Measurements from ENCODE around the gene CLEC1A. TPM values are rescaled to one million over a fixed set of nuclear protein-coding genes. Genes with fewer than 3 reads are reported as not detected.
A peak's percentile ranks its signal among the peaks of the same experiment; 100 is the strongest.

Gene CLEC1A
- total RNA-seq, 1 donor from 2014 or later = 15.0 TPM

- ATAC-seq (peak; percentile 31), DNase-seq (no peak)
- Histone ChIP-seq H3K4me3 (no peak overlapping the region), H3K4me1 (peaks cover 12% of the 10 kb centered on the region), H3K27ac (no peak overlapping the region), H3K36me3 (no peaks in the 10 kb centered on the region), H3K27me3 (no peaks in the 10 kb centered on the region), H3K9me3 (no peaks in the 10 kb centered on the region)
- intact Hi-C loops (cut with DNase I) = no loop called here
- TF ChIP-seq CTCF (IDR thresholded peaks at IDR 0.05) = no peak
These were observed 2.9 kb upstream of the CLEC1A start for GRCh38 chr12:10101648-10102220.

GRCh38 chr12:10101042-10101579 is 2.3 kb upstream of the CLEC1A start:
- ATAC-seq = peak; percentile 31
- intact Hi-C loops (cut with DNase I) = no loop called here

GRCh38 chr12:10097521-10097920 is 1.3 kb downstream of the CLEC1A start:
- ATAC-seq = no peak
- no peaks in the 10 kb centered on the region for H3K36me3 ChIP-seq
- H3K27me3 ChIP-seq = no peaks in the 10 kb centered on the region
- peaks cover 16% of the 10 kb centered on the region for H3K4me1 ChIP-seq
- H3K4me3 ChIP-seq = peak overlapping the region; percentile 44
- peak overlapping the region; percentile 32 for H3K27ac ChIP-seq
- no peak for DNase-seq
- intact Hi-C loops (cut with DNase I) = no loop called here
- no peak for TF ChIP-seq CTCF (IDR thresholded peaks at IDR 0.05)
- H3K9me3 ChIP-seq = no peaks in the 10 kb centered on the region

More at GRCh38 chr12:10101042-10101579, 2.3 kb upstream of the CLEC1A start:
- Histone ChIP-seq H3K4me1 (peaks cover 12% of the 10 kb centered on the region), H3K9me3 (no peaks in the 10 kb centered on the region), H3K4me3 (no peak overlapping the region), H3K27me3 (no peaks in the 10 kb centered on the region), H3K36me3 (no peaks in the 10 kb centered on the region), H3K27ac (peak overlapping the region; percentile 6)
- no peak for TF ChIP-seq CTCF (IDR thresholded peaks at IDR 0.05)
- no peak for DNase-seq

GRCh38 chr12:10095971-10096370 is 2.8 kb downstream of the CLEC1A start:
- H3K27ac ChIP-seq = peak overlapping the region; percentile 32
- intact Hi-C loops (cut with DNase I) = no loop called here
- no peaks in the 10 kb centered on the region for H3K36me3 ChIP-seq
- DNase-seq (no peak), ATAC-seq (no peak)
- peak overlapping the region; percentile 44 for H3K4me3 ChIP-seq
- no peaks in the 10 kb centered on the region for H3K9me3 ChIP-seq
- H3K27me3 ChIP-seq = no peaks in the 10 kb centered on the region
- H3K4me1 ChIP-seq = peaks cover 7% of the 10 kb centered on the region
- no peak for TF ChIP-seq CTCF (IDR thresholded peaks at IDR 0.05)

GRCh38 chr12:10094646-10095395 is 4.0 kb downstream of the CLEC1A start:
- Histone ChIP-seq H3K4me1 (peaks cover 4% of the 10 kb centered on the region), H3K27ac (no peak overlapping the region), H3K27me3 (no peaks in the 10 kb centered on the region), H3K4me3 (peak overlapping the region; percentile 44), H3K9me3 (no peaks in the 10 kb centered on the region), H3K36me3 (no peaks in the 10 kb centered on the region)
- peak; percentile 77 for ATAC-seq
- no peak for DNase-seq
- intact Hi-C loops (cut with DNase I) = no loop called here
- TF ChIP-seq CTCF (IDR thresholded peaks at IDR 0.05) = no peak

Measured in upper lobe of right lung (tissue), 1 donor.